GM18520 (cell line): ENCODE measurements around the gene TMEM270.

Experiments used
- ATAC-seq: cut with Tn5 transposase; IDR thresholded peaks from one replicate; pipeline ENCODE4 v1.9.1; 2021; ENCODE audit not compliant: unreplicated experiment

Gene TMEM270

DNA sequence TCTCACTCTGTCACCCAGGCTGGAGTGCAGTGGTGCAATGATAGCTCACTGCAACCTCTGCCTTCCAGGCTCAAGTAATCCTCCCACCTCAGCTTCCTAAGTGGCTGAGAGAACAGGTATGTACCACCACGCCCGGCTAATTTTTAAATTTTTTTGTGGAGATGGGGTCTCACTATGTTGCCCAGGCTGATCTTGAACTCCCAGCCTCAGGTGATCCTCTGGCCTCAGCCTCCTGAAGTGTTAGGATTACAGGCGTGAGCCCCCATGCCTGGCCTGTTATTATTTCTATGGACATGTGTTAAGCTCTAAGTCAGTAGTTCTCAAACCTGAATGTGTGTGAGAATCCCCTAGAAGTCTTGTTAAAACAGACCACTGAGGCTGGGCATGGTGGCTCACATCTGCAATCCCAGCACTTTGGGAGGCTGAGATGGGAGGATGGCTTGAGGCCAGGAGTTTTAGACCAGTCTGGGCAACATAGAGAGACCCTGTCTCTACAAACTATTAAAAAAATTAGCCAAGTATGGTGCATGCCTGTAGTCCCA lies 24.5 kb downstream of the TMEM270 start:
- no peak for ATAC-seq

GRCh38 chr7:73885975-73886798 lies 25.2 kb downstream of the TMEM270 start:
- no peak for ATAC-seq

GRCh38 chr7:73887762-73888161 lies 26.8 kb downstream of the TMEM270 start:
- no peak for ATAC-seq

DNA sequence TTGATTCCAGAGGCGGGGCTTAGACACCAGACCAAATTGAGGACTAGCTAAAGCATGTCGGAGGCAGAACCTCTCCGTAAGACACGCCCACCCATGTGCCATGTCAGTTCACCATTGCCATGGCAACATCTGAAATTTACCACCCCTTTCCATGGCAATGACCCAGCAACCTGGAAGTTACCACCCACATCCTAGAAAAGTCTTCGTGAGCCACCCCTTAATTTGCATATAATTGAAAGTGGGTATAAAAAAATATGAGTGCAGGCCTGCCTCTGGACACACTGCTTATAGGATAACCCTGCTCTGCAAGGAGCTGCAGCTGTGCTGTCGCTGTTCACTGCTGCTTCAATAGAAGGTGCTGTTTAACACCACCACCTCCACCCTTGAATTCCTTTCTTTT lies 28.0 kb downstream of the TMEM270 start:
- ATAC-seq: no peak

DNA sequence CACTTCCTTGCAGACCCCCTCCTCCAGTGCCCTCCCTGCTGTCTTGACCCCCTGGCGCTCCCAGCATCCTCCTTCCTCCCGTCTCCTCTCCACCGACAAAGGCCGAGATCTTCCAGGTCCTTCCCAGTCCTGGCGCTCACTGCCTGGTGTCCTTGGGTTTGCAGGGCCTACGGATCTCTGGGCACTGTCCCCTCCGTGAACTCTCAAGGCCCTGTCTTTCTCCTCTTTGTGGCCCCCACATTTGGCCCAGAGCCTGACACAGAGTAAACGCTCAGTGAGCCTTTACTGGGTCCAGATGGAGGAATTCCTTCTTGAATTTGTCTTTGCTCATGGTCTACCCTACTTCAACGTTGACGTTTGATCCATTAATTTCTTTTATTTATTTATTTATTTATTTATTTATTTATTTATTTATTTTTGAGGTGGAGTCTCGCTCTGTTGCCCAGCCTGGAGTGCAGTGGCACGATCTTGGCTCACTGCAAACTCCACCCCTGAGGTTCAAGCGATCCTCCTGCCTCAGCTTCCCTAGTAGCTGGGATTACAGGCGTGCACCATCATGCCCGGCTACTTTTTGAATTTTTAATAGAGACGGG lies 29.7 kb downstream of the TMEM270 start:
- no peak for ATAC-seq

- no peak for ATAC-seq
Measured at GRCh38 chr7:73891178-73891885, 30.4 kb downstream of the TMEM270 start.

GRCh38 chr7:73892003-73892999 lies 31.3 kb downstream of the TMEM270 start:
- no peak for ATAC-seq

- ATAC-seq: no peak
Measured at GRCh38 chr7:73893342-73894101, 32.6 kb downstream of the TMEM270 start.

DNA sequence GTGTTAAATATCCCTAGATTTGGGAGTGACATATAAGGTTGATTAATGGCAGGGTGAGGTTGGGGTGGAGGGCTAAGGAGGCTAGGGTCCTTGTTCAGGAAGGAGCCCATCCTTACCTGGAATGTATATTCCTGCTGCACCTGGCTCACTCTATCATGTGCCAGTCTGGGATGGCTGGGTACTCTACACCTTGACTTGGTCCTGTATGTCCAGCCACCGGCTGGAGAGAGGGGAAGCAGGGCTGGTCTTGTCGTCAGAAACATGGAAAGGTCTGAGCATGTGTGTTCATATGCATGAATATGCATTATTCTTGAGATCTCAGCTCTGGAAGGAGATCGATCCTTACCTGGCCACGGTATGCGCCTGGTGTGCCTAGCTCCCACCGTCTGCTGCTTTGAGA lies 33.2 kb downstream of the TMEM270 start:
- ATAC-seq: no peak

- ATAC-seq: no peak
Measured at GRCh38 chr7:73894733-73895551, 34.0 kb downstream of the TMEM270 start.

DNA sequence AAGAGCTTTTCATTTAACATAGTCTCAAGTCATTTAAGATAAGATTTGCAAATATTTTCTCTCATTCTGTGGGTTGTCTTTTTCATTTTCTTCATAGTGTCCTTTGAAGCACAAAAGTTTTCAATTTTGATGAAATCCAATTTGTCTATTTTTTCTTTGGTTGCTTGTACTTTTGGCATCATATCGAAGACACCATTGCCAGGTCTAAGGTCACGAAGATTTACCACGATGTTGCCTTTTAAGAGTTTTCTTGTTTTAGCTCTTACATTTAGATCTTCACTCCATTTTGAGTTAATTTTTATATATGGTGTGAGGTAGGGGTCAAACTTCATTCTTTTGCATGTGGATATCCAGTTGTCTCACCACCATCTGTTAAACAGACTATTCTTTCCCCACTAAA lies 34.7 kb downstream of the TMEM270 start:
- ATAC-seq: no peak

- ATAC-seq: no peak
Measured at GRCh38 chr7:73896454-73896853, 35.5 kb downstream of the TMEM270 start.

DNA sequence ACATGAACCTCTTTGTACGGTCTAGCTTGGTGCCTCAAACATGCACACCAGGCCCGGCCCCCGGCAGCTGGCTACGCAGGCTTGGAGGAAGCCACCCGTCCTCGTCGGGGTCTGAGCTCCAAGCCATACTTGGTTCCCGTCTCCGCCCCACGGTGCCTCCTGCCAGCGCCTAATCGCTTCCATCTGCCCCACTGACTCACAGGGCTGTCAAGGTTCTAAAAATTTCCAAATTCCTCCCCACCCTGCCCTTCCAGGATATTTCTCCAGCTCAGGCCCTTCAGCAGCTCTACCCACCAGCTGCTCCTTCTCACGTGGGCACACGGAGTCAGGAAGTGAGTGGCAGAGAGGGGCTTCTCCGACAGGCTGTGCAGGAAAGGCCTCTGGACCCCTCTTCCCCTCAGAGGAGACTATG lies 38.8 kb downstream of the TMEM270 start:
- no peak for ATAC-seq

DNA sequence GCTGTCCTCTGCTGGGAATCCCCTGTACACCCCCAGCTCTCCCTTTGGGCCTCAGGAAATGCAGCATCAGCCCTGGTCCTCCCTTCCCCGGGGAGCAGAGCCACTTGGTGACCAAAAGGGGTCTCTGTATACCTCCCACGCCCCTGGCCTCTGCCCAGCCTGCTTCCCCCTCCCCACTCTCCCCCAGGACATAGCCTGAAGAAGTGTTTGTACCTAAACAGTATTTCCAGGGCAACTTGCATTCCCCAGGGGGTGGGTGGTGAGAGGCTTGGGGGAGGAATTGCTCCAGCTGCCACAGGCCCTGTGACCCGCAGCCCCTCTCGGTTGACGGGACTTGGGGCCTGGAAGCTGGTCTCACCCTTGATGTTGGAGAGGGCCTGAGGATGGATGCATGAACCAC lies 39.3 kb downstream of the TMEM270 start:
- no peak for ATAC-seq

GRCh38 chr7:73901231-73901822 lies 40.4 kb downstream of the TMEM270 start:
- no peak for ATAC-seq

DNA sequence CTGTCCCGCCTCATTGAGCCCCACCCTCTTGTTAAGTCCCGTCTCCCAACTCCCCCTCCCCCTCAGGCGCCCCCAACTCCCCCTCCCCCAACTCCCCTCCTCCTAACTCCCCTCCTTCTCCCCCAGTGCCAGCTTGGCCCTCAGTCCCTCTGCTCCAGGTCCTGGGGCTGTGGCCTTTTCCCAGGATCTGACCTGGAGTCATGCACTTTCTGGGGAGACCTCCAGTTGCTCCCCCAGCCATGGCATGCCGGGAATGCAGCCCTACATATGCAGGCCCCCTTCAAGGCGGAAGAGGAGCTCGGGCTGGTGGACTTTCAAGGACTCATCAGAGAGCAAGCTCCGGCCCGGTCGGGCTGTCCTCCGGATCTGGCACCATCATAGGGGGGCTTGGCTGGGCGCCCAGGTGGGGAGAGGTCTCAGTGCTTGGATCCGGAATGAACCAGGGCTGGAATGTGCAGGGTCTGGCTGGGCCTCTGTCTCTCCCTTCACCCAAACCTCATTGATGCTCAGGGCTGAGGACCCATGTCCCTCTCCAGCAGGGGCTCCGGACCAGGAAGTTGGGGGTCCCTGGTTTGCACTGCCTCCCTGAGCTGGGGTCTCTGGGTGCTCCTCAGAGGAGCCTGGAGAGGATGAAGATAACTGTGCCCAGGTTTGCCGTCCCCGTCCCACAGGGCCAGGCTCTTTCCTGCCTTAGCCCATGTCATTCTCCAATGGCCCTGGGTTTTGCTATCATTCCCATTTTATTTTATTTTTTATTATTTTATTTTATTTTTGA lies 41.1 kb downstream of the TMEM270 start:
- no peak for ATAC-seq

DNA sequence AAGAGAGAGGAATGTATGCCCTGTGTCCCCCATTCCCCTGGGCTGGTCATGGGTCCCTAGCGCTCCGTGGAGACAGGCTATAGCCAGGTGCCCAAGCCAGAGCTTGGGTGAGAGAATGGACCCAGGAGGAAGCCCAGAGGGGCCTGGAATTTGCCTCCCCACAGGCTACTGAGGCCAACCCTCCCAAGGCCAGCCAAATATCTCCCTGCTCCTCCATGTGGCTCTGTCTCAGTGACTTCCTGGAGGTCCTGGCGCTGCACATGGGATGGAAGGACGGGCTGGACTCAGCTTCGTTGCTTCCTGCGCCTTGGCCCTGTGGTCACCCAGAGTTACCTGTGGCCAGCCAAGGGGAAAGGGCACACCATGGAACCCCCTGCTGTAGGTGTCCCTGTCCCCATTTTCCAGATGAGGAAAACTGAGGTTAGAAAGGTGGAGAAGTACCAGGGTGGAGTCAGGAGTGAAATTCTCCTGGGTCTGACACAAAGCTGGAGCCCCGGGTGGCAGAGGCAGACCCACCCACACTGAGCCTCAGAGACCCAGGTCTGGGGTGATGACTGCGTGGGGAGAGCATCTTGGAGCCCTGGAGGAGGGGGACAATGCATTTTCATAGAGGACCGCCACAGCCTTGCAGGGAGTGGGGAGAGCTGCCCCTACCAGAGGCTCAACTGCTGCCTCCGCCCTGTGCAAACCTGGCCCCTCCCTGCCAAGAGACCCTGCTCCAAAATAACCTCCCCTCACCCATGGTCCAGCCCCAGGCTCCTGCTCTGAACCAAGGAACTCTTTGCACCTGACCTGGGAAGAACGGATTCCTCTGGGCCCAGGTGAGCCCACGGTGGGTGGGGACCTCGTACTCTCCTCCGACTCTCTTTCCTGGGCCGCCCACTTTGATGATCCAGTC lies 42.6 kb downstream of the TMEM270 start:
- ATAC-seq: no peak
